ENCODE data around the gene PCGF2.
"Not testable (repeated sequence)": the region's sequence is repeated elsewhere in the genome, so short reads cannot be mapped to it uniquely, and the experiment has no call there.

The PCGF2 gene

GRCh38 chr17:38735161-38735997 is 12.8 kb downstream of the PCGF2 start:
- DNase-seq, result peak; percentile 48 to 75 (median 64)

- DNase-seq, result no peak
These were observed 13.9 kb downstream of the PCGF2 start for GRCh38 chr17:38733982-38734973.

DNA sequence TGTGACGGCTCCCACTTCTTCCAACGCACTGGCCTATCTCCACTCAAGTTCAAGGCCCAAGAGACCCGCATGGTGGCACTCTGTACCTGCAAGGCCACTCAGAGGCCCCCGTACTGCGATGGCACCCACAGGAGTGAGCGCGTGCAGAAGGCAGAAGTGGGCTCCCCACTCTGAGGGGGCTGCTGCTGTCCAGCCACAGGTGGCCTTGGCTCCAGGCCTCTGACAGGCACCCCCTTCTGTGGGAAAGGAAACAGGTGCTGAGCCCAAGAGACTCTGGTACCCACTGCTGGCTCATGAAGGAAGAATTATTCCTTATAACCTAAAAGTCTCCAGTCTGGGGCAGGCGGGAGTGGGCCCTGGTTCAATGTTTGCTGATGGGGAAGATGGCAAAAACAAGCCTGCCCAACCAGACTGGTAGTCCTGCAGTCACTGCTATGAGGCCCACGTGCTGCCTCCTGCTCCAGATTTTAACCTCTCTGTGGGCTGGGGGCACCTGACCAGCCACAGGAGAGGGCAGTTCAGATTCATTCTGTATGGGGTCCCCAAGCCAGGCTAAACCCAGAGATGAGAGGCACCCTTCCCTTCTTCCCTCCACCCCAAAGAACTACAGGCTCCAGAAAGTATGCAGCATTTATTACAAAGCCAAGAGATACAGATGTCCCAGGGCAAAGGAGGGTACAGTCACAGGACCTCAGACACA is 14.7 kb downstream of the PCGF2 start:
- no peak for DNase-seq

DNA sequence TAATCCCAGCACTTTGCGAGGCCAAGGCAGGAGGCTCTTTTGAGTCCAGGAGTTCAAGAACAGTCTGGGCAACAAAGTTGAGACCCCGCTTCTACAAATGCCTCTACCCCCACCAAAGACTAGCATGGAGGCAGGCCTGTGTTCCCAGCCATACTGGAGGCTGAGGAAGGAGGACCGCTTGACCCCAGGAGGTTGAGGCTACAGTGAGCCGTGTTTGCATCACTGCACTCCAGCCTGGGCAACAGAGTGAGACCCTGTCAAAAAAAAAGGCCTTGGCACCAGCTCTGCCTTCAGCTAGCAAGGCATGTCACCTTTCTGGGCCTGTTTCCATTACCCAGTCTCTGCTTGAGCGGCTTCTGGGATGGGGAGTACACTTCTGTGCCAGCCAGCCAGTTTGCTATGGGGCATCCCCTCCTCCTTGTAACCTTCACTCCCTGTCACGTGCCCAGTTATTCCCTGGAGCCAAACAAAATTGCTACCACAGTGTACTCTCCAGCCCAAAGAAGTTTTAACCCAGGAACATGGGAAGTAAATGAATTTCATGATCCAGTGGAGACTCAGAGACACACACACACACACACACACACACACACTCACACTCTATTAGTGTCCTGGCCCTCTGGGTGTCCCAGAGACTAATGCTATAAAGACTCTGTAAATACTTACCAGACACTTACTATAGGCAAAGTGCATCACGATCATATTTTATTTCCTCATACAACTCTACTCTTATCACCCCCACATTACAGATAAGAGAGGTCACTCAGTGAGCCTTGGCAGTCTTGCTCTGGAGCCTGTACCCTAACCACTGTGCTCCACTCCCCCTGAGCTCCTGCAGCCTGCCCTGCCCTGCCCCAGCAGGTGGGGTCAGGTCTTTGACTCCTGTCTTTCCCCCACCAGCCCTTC is 15.5 kb downstream of the PCGF2 start:
- no peak for DNase-seq

GRCh38 chr17:38731526-38732294 is 16.4 kb downstream of the PCGF2 start:
- DNase-seq, result peak; percentile 41 to 71 (median 60)

DNA sequence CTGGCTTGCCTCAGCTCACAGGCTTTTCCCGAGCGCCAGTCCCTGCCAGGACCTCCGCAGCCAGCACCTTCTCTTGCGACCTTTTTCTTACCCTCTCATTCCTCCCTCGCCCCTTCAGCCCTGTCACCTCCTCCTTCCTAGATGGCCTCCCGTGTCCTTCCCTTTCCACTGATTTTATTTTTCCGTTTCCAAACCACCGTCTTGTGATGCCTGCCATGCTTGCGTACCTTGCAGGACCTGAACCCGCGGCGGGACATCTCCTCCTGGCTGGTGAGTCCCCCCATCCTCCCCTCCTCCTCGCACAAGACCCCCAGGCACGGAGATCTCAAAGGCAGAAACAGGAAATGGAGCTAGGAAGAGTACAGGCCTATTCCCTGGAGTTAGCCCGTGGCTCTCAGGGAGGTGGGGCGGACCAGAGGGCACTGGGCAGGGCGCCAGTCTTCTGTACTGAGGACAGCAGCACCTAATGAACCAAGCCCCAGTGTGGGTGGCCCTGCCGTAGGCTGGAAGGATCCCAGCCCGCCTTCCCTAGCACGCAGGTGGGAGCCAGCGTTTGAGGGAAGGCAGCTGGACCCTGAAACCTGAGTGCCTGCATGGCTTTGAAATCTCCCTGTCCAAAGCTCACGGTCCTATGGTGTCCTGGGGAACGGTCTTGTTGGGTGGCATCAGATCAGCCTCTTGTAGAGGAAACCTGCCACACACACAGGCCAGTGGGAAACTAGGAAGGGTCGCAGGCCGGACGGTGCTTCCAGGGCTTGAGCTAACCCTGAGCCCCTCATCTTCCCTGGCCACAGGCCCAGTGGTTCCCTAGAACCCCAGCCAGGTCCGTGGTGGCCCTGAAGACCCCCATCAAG is 17.4 kb downstream of the PCGF2 start:
- DNase-seq, result peak in 3 of 4 experiments; percentile 32 to 43 (median 43)

GRCh38 chr17:38729886-38730525 is 18.1 kb downstream of the PCGF2 start, which contains the start of gene CISD3:
TSS of gene CISD3 (plus strand) at chr17:38730341. CDS start at chr17:38730359, 18 bp downstream.
- peak; percentile 86 to 96 (median 91) for DNase-seq

GRCh38 chr17:38729368-38729885 is 18.7 kb downstream of the PCGF2 start:
- no peak for DNase-seq

DNA sequence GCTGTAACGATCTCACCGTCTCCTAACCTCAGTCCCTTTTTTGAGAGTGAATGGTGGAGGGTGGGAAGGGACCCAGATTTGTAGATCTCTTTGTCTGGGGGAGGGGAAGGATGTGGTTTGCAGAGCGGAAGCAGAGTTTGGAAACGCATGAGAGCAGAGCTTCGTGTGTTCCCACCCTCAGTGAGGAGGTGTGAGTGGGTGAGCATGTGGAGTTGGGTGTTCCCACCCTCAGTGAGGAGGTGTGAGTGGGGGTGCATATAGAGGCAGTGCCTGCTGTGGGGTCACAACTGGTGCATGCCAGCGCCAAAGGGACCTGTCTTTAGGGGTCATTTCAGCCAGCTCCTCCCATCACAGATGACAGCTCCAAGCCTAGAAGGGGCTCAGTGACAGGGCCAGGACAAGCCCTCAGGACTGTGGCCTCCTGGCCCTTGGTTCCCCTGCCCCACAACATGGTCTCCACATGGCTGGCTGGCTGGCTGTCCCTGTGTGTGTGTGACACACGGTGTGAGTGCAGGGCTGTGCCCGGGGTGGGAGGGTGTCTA is 19.8 kb downstream of the PCGF2 start:
- DNase-seq, result peak in 3 of 4 experiments; percentile 46 to 64 (median 51)

DNA sequence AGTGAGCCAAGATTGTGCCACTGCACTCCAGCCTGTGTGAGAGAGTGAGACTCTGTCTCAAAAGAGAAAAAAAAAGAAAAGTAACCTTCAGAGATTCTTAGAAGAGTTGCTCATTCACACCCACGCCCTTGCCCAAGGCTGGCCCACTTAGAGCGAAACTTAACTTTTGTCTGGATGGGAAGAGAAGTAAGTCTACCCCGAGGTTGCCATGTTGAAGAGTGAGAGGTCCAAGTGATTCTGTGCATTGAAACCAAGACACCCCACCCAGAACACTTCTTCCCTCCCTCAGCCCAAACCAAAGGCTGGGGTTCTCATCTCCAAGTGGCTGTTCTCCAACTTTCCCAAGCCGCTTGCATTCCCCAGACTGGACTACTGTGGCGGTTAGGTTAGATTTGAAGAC is 20.4 kb downstream of the PCGF2 start:
- peak in 3 of 4 experiments; percentile 46 to 62 (median 54) for DNase-seq

DNA sequence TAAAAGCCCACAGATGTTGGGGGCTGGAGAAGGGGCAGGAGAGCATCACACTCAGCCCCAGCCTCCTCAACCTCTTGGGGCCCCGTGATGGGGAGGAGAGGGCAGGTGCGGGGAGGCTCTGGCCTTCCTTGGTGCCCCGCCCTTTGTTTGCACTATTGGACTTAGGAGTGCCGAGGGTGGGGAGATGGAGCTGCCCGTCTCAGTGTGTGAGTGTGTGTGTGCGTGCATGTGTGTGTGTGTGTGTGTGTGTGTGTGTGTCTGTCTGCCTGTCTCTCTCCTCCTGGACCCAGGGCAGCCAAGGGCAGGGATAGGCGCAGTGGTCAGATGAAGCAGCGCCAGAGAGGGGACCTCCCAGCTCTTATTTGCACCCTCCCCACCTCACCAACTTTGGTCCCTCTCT is 22.0 kb downstream of the PCGF2 start:
- not testable (repeated sequence) for DNase-seq

- DNase-seq, result no peak
These were observed 23.1 kb downstream of the PCGF2 start for GRCh38 chr17:38725066-38725465.

- peak in 2 of 4 experiments; percentile 34 to 37 for DNase-seq
These were observed 23.7 kb downstream of the PCGF2 start for GRCh38 chr17:38724337-38724988.

GRCh38 chr17:38721802-38722201 is 26.3 kb downstream of the PCGF2 start:
- DNase-seq, result no peak

- DNase-seq, result no peak
These were observed 27.2 kb downstream of the PCGF2 start for GRCh38 chr17:38720941-38721340.

DNA sequence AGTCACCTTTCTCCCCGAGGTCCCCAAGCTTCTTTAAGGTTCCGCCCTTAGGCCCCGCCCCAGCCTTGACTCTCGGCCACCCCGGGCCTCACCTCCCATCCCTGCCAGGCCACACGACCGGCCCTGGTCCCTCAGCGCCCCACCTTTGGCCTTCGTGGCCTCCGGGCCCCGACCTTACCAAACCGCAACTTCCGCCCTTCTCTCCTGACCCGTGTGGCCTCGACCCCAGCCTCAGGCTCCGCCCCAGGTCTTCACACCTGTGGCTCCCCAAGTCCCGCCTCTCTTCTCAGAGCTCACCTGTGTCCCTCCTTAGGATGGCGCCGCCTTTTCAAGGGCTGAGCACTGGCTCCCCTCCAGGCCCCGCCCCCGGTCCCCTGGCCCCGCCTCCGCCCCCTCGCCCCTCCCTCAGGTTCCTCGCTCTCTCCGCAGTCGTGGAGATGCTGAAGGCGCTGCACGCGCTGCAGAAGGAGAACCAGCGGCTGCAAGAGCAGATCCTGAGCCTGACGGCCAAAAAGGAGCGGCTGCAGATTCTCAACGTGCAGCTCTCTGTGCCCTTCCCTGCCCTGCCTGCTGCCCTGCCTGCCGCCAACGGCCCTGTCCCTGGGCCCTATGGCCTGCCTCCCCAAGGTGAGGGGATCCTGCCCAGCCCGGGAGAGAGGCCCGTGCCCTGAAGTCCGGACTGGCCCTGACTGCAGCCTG is 28.0 kb downstream of the PCGF2 start:
- DNase-seq, result no peak

DNA sequence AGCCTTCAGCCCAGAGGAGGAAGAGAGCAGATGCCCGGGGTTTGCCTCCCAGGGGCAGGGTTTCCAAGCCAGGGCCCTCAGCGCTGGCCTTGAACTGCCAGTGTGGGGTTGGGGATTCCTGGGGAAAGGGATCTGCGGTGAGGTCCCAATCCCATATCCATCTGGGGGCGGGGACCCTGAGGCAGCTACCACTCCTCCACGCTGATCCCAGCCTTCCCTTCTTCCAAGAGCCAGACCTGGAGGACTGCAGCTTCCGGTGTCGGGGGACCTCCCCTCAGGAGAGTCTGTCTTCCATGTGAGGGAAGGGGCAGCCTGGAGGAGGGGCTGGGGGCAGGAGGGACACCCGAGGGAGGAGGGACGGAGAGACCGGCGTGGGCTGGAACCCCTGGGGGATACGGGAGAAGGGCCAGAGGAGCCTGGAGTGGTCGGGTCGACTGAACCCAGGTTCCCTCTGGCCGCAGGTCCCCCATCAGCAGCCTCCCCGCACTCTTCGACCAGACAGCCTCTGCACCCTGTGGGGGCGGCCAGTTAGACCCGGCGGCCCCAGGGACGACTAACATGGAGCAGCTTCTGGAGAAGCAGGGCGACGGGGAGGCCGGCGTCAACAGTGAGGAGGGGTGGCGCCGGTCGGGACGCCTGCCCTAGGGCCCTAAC is 28.7 kb downstream of the PCGF2 start:
- DNase-seq, result no peak

All from suppressor macrophage (primary cell).